Erythroblast (primary cell): Measurements from ENCODE around the gene EPSTI1.

Experiments used
- GATA1 ChIP-seq: IDR thresholded peaks from 2 replicates; pipeline ENCODE4 v1.6.1; 2011; ENCODE audit warnings: low read depth, mild to moderate bottlenecking, control low read depth, low read length, moderate library complexity
- POLR2A ChIP-seq: IDR thresholded peaks from 2 replicates; pipeline ENCODE4 v1.6.1; 2011; ENCODE audit warnings: mild to moderate bottlenecking, low read length

DNA sequence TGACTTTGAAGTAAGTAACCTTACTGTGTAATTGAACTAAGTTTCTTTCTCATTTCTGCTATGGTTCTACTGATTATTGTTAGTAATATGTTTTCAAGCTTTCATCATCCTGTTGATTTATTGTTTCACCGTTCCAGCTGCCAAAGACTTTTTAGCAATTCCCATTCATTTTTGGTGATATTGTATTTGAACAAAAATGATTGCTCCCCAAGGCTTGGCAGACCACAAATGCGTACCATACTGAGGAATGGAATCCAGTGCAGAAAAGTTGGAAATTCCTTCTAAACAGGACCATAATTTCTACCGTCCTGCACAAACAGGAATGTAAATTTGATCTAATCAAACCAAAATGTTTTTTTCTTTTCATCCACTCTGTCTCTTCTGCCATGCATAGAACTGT lies 10.7 kb downstream of the EPSTI1 start:
- TF ChIP-seq POLR2A (no peak), GATA1 (no peak)
